GM23338 (cell line): ENCODE data around the gene SLC35B1. TPM values are rescaled to one million over a fixed set of nuclear protein-coding genes. Genes with fewer than 3 reads are reported as not detected.
A peak's percentile ranks its signal among the peaks of the same experiment; 100 is the strongest.

Experiments used
- ATAC-seq: fragments of 200-7000 bp; cut with Tn5 transposase; 3 replicates; pipeline ENCODE4 v1.9.1; 2020
- DNase-seq: peaks from one replicate; pipeline ENCODE4 v3.0.0-alpha.2; 2015; ENCODE audit warnings: low spot score
- H2AFZ ChIP-seq: fragments of 200-600 bp; sonication (generic); 2 replicates; pipeline ENCODE4 v1.8.0; 2016; ENCODE audit warnings: antibody characterized with exemption, mild to moderate bottlenecking, moderate library complexity
- H3F3A ChIP-seq: fragments of 200-600 bp; sonication (generic); replicated peaks from 2 replicates; pipeline ENCODE4 v1.8.0; 2017; ENCODE audit warnings: antibody characterized with exemption, mixed run types, low read depth
- H3K27ac ChIP-seq: fragments of 200-600 bp; sonication (generic); 2 replicates; pipeline ENCODE4 v1.6.1; 2016; ENCODE audit warnings: low read depth
- H3K27me3 ChIP-seq: fragments of 200-600 bp; sonication (generic); 2 replicates; pipeline ENCODE4 v1.8.0; 2016; ENCODE audit warnings: mild to moderate bottlenecking, mixed run types, moderate library complexity; ENCODE audit not compliant: insufficient read depth
- H3K36me3 ChIP-seq: fragments of 200-600 bp; sonication (generic); 2 replicates; pipeline ENCODE4 v1.8.0; 2016; ENCODE audit warnings: mild to moderate bottlenecking; ENCODE audit not compliant: insufficient read depth
- H3K4me1 ChIP-seq: fragments of 200-600 bp; sonication (generic); 2 replicates; pipeline ENCODE4 v1.8.0; 2016; ENCODE audit warnings: mild to moderate bottlenecking, moderate library complexity; ENCODE audit not compliant: insufficient read depth
- H3K4me2 ChIP-seq: fragments of 200-600 bp; sonication (generic); 2 replicates; pipeline ENCODE4 v1.7.1; 2017; ENCODE audit warnings: mixed run types
- H3K4me3 ChIP-seq: fragments of 200-600 bp; sonication (generic); 2 replicates; pipeline ENCODE4 v1.6.1; 2016; ENCODE audit warnings: mixed run types
- H3K79me2 ChIP-seq: fragments of 200-600 bp; sonication (generic); replicated peaks from 2 replicates; pipeline ENCODE4 v1.8.0; 2017; ENCODE audit warnings: mild to moderate bottlenecking; ENCODE audit not compliant: insufficient read depth
- H3K9me2 ChIP-seq: fragments of 200-600 bp; sonication (generic); 2 replicates; pipeline ENCODE4 v1.8.0; 2017; ENCODE audit not compliant: insufficient read depth
- H4K20me1 ChIP-seq: fragments of 200-600 bp; sonication (generic); replicated peaks from 2 replicates; pipeline ENCODE4 v1.8.0; 2017; ENCODE audit warnings: mild to moderate bottlenecking; ENCODE audit not compliant: insufficient read depth
- H3K27ac Mint-ChIP-seq: 2 replicates; pipeline ENCODE4 v1.8.0; 2020; ENCODE audit warnings: inconsistent platforms, mild to moderate bottlenecking, moderate library complexity, mixed read lengths
- H3K27me3 Mint-ChIP-seq: 3 replicates; pipeline ENCODE4 v1.8.0; 2022; ENCODE audit warnings: low read depth, mild to moderate bottlenecking, moderate library complexity, mixed read lengths, inconsistent platforms; ENCODE audit not compliant: insufficient read depth, poor library complexity
- H3K36me3 Mint-ChIP-seq: 3 replicates; pipeline ENCODE4 v1.8.0; 2021; ENCODE audit warnings: low read depth, mild to moderate bottlenecking, inconsistent platforms, moderate library complexity, mixed read lengths
- H3K4me1 Mint-ChIP-seq: 3 replicates; pipeline ENCODE4 v1.8.0; 2020; ENCODE audit warnings: mild to moderate bottlenecking, inconsistent platforms, mixed read lengths
- H3K4me3 Mint-ChIP-seq: 3 replicates; pipeline ENCODE4 v1.8.0; 2021; ENCODE audit warnings: moderate library complexity, mild to moderate bottlenecking, inconsistent platforms, mixed read lengths
- H3K9me3 Mint-ChIP-seq: 3 replicates; pipeline ENCODE4 v1.8.0; 2020; ENCODE audit warnings: moderate library complexity, mild to moderate bottlenecking, inconsistent platforms, mixed read lengths
- CTCF ChIP-seq, 2 experiments: fragments of 200-600 bp in 1 of 2; sonication (generic) in 1 of 2; conservative IDR thresholded peaks; 2 replicates each; pipeline versions ENCODE4 v1.5.1 to v1.6.1; 2016 to 2017; ENCODE audit warnings: antibody characterized with exemption in 2 of 2, low read depth in 2 of 2, mild to moderate bottlenecking in 2 of 2, moderate library complexity in 1 of 2
- ETS1 ChIP-seq: IDR thresholded peaks from 2 replicates; pipeline ENCODE4 v1.6.1; 2016; ENCODE audit warnings: antibody characterized with exemption
- EZH2 ChIP-seq: fragments of 200-600 bp; sonication (generic); IDR thresholded peaks from one replicate; pipeline ENCODE4 v1.8.0; 2017; ENCODE audit warnings: antibody characterized with exemption, mild to moderate bottlenecking, low read depth; ENCODE audit not compliant: unreplicated experiment
- EZH2phosphoT487 ChIP-seq: fragments of 200-600 bp; sonication (generic); IDR thresholded peaks from one replicate; pipeline ENCODE4 v1.8.1; 2018; ENCODE audit warnings: antibody characterized with exemption; ENCODE audit not compliant: unreplicated experiment
- NANOG ChIP-seq: IDR thresholded peaks from 2 replicates; pipeline ENCODE4 v1.6.1; 2016; ENCODE audit warnings: antibody characterized with exemption, borderline replicate concordance
- POLR2AphosphoS5 ChIP-seq: IDR thresholded peaks from 2 replicates; pipeline ENCODE4 v1.6.1; 2016; ENCODE audit warnings: antibody characterized with exemption, low read depth
- STAT1 ChIP-seq: IDR thresholded peaks from one replicate; pipeline ENCODE4 v1.6.1; 2016; ENCODE audit warnings: antibody characterized with exemption; ENCODE audit not compliant: unreplicated experiment
- ZNF462 ChIP-seq: fragments of 250-450 bp; sonication (Bioruptor Pico); IDR thresholded peaks from 2 replicates; pipeline ENCODE4 v1.5.0; 2020; ENCODE audit warnings: mild to moderate bottlenecking, moderate library complexity
- polyA plus RNA-seq: library from polyadenylated mRNA; unstranded; fragments of >200 nt; fragmentation: Nextera tagmentation; extraction: Ambion mirVana; gene quantifications from 2 replicates; pipeline ENCODE4 v1.2.1, GENCODE V29; 2016
- total RNA-seq: library from RNA; depleted of rRNA; stranded (reverse); fragments of >200 nt; shearing (Covaris generic); gene quantifications from 2 replicates; pipeline ENCODE4 v1.2.3, GENCODE V29; 2014

SLC35B1 gene
- total and polyA plus RNA-seq, 2 experiments from 2014 or later = 56.7 to 58.9 TPM

GRCh38 chr17:49691677-49692191 lies 16.0 kb downstream of the SLC35B1 start:
- H2AFZ ChIP-seq = peak overlapping the region; percentile 73
- H3K27me3 Mint-ChIP-seq = peaks cover 4% of the 10 kb centered on the region
- H3K9me2 ChIP-seq = no peaks in the 10 kb centered on the region
- no peaks in the 10 kb centered on the region for H4K20me1 ChIP-seq
- no peaks in the 10 kb centered on the region for H3K9me3 Mint-ChIP-seq
- H3K27ac Mint-ChIP-seq = no peak overlapping the region
- peak overlapping the region; percentile 21; the same call in 1 of the 2 replicates for H3K4me2 ChIP-seq
- peaks cover 25% of the 10 kb centered on the region for H3K4me1 Mint-ChIP-seq
- no peaks in the 10 kb centered on the region for H3K79me2 ChIP-seq
- TF ChIP-seq POLR2AphosphoS5 = no peak
- peak in 1 of 2 experiments; percentile 40; a peak in 2 of 4 replicates for TF ChIP-seq CTCF (conservative IDR thresholded peaks at IDR 0.05; ENCODE audit: low read depth in 2 of 2)
- ATAC-seq (peak; percentile 60), DNase-seq (peak; percentile 63)
- H3K4me1 ChIP-seq = peaks cover 6% of the 10 kb centered on the region
- H3K4me3 Mint-ChIP-seq = no peak overlapping the region; the same call in 2 of the 3 replicates
- H3K36me3 ChIP-seq = no peaks in the 10 kb centered on the region
- no peaks in the 10 kb centered on the region for H3K27me3 ChIP-seq
- no peaks in the 10 kb centered on the region for H3K36me3 Mint-ChIP-seq
- no peak overlapping the region for H3K27ac ChIP-seq
- no peak overlapping the region for H3K4me3 ChIP-seq
- H3F3A ChIP-seq = no peaks in the 10 kb centered on the region

- no peak overlapping the region; the same call in 2 of the 3 replicates for H3K4me3 Mint-ChIP-seq
- ATAC-seq = no peak
- no peak overlapping the region for H3K27ac ChIP-seq
Observed at GRCh38 chr17:49691086-49691676, 16.6 kb downstream of the SLC35B1 start.

More at GRCh38 chr17:49691086-49691676, 16.6 kb downstream of the SLC35B1 start:
- Mint-ChIP-seq H3K9me3 (no peaks in the 10 kb centered on the region), H3K27me3 (peaks cover 4% of the 10 kb centered on the region), H3K27ac (no peak overlapping the region), H3K4me1 (peaks cover 25% of the 10 kb centered on the region), H3K36me3 (no peaks in the 10 kb centered on the region)
- Histone ChIP-seq H3K4me2 (peak overlapping the region; percentile 21; the same call in 1 of the 2 replicates), H3K27me3 (no peaks in the 10 kb centered on the region), H3K36me3 (no peaks in the 10 kb centered on the region), H3F3A (no peaks in the 10 kb centered on the region), H3K4me3 (no peak overlapping the region), H3K9me2 (no peaks in the 10 kb centered on the region), H3K79me2 (no peaks in the 10 kb centered on the region), H3K4me1 (peaks cover 6% of the 10 kb centered on the region), H2AFZ (peak overlapping the region; percentile 73), H4K20me1 (no peaks in the 10 kb centered on the region)
- TF ChIP-seq POLR2AphosphoS5 (no peak), NANOG (no peak), EZH2phosphoT487 (no peak), EZH2 (no peak), ETS1 (no peak), ZNF462 (CRISPR knock-in tag) (no peak), STAT1 (no peak)
- no peak for DNase-seq
